Skeletal muscle tissue (tissue), 4 donors: ENCODE results near the gene ARHGAP20. TPM values are rescaled to one million over a fixed set of nuclear protein-coding genes. Genes with fewer than 3 reads are reported as not detected.

Source experiments
- H3K27ac ChIP-seq: one replicate; pipeline ENCODE4 v1.7.0; 2013; ENCODE audit warnings: mild to moderate bottlenecking, low read depth, low read length, inconsistent platforms
- H3K27me3 ChIP-seq, 3 donors: one replicate each; pipeline ENCODE4 v1.7.0; 2013; ENCODE audit warnings: low read length in 3 of 3; ENCODE audit not compliant: control insufficient read depth in 3 of 3, insufficient read depth in 3 of 3
- H3K36me3 ChIP-seq, 3 donors: one replicate each; pipeline ENCODE4 v1.7.0; 2013; ENCODE audit warnings: low read length in 3 of 3; ENCODE audit not compliant: control insufficient read depth in 3 of 3, insufficient read depth in 3 of 3
- H3K4me1 ChIP-seq, 3 donors: one replicate each; pipeline ENCODE4 v1.7.0; 2013; ENCODE audit warnings: low read length in 3 of 3, mild to moderate bottlenecking in 3 of 3; ENCODE audit not compliant: control insufficient read depth in 3 of 3, insufficient read depth in 3 of 3
- H3K4me3 ChIP-seq, 3 donors: one replicate each; pipeline ENCODE4 v1.7.0; 2013; ENCODE audit warnings: low read length in 3 of 3
- H3K9ac ChIP-seq, 3 donors: one replicate each; pipeline ENCODE4 v1.7.0; 2013; ENCODE audit warnings: low read length in 3 of 3, mild to moderate bottlenecking in 3 of 3, moderate library complexity in 2 of 3, low read depth in 1 of 3
- H3K9me3 ChIP-seq, 3 donors: one replicate each; pipeline ENCODE4 v1.7.0; 2013; ENCODE audit warnings: low read length in 3 of 3; ENCODE audit not compliant: control insufficient read depth in 3 of 3
- total RNA-seq: library from RNA; depleted of rRNA; stranded (reverse); fragments of >200 nt; gene quantifications from one replicate; pipeline ENCODE4 v1.2.3, GENCODE V29; 2014
- donor health status: Osteomylitis.

Gene ARHGAP20
- total RNA-seq, 1 donor from 2014 or later: 8.9 TPM

DNA sequence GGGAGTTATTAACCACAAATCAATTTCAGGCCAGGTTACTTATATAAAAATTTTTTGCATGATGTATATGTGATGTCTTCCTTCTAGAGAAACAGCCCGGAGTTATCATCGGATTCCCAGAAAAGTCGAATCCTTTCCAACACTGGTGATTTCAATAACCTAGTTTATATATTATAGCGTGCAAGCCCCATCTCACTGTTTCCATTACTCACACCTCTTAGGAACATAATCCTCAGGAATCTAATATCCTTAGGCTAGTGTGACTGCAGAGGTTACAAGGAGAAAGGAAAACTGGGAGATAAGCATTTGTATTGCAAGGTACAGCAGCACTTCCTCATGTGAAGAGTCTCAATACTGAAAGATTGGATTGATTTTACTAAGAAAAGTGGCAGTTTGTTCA lies 20.3 kb downstream of the ARHGAP20 start:
- Histone ChIP-seq H3K4me1 (no peaks in the 10 kb centered on the region), H3K27ac (no peak overlapping the region), H3K27me3 (no peaks in the 10 kb centered on the region), H3K9ac (no peak overlapping the region), H3K36me3 (no peaks in the 10 kb centered on the region), H3K9me3 (no peaks in the 10 kb centered on the region), H3K4me3 (no peak overlapping the region)

DNA sequence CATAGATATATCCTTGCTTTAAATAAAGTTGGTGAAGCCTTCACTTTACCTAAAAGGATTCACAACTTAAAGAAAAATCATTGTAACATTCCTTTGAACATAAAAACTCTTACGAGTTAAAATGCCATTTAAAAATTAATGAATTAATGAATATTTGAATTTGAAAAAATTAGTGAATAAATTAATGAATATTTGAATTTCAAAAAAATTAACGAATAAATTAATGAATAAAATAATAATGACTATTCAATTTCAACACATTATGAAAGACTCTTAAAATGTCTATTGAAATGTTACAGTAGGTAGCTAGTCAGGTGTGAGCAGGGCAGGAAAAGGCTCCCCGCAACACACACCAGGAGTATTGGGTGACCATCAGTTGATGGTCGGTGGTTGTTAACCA lies 22.9 kb downstream of the ARHGAP20 start:
- H3K27me3 ChIP-seq: no peaks in the 10 kb centered on the region
- no peaks in the 10 kb centered on the region for H3K9me3 ChIP-seq
- no peak overlapping the region for H3K27ac ChIP-seq
- H3K4me3 ChIP-seq: no peak overlapping the region
- no peak overlapping the region for H3K9ac ChIP-seq
- no peaks in the 10 kb centered on the region for H3K36me3 ChIP-seq
- H3K4me1 ChIP-seq: no peaks in the 10 kb centered on the region

DNA sequence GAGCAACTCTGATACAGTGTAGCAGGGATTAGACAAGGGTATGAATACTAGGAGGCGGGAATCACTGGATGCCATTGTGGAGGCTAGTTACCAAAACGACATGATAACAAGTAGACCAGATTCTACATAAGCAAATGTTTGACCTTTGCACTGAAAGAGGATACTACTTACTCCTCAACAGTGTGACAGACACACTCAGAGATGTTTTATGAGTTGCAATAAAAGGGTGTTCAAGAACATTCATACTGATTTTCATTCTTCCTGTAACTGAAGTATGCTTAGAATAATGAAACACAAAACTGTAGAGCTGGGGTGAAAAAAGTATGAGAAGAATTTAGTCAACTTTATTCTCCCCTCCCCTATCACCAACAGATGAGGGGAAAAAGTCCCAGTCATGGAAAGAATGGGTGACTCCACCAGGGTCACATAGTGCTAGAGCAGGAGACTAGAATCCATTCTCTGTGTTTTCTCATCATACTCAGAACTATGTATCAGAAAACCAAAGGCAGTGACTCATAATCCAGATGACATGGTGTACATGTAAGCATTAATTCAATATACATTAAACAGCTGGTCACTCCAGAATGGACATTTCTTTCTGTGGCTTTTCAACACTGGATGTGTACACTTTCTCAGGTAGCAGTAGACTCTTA lies 32.8 kb downstream of the ARHGAP20 start:
- Histone ChIP-seq H3K36me3 (no peaks in the 10 kb centered on the region), H3K9ac (no peak overlapping the region), H3K4me1 (no peaks in the 10 kb centered on the region), H3K4me3 (no peak overlapping the region), H3K27ac (no peak overlapping the region), H3K27me3 (no peaks in the 10 kb centered on the region), H3K9me3 (no peaks in the 10 kb centered on the region)

DNA sequence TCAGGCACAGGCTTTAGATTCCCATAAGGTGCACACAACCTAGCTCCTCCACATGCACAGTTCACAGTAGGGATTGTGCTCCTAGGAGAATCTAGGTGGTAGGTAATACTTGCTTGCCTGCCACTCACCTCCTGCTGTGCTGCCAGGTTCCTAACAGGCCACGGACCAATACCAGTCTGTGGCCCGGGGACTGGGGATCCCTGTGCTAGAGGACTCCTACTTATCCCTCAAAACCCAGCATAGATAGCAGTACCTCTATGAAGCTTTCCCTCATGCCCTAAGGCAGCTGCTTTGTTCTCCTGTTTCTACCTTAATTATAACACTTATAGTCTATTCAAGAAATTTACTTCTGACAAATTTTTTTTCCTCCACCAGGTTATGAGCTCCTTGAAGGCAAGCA lies 36.7 kb downstream of the ARHGAP20 start:
- Histone ChIP-seq H3K9ac (no peak overlapping the region), H3K9me3 (no peaks in the 10 kb centered on the region), H3K27ac (no peak overlapping the region), H3K4me3 (no peak overlapping the region), H3K4me1 (no peaks in the 10 kb centered on the region), H3K36me3 (no peaks in the 10 kb centered on the region), H3K27me3 (no peaks in the 10 kb centered on the region)

DNA sequence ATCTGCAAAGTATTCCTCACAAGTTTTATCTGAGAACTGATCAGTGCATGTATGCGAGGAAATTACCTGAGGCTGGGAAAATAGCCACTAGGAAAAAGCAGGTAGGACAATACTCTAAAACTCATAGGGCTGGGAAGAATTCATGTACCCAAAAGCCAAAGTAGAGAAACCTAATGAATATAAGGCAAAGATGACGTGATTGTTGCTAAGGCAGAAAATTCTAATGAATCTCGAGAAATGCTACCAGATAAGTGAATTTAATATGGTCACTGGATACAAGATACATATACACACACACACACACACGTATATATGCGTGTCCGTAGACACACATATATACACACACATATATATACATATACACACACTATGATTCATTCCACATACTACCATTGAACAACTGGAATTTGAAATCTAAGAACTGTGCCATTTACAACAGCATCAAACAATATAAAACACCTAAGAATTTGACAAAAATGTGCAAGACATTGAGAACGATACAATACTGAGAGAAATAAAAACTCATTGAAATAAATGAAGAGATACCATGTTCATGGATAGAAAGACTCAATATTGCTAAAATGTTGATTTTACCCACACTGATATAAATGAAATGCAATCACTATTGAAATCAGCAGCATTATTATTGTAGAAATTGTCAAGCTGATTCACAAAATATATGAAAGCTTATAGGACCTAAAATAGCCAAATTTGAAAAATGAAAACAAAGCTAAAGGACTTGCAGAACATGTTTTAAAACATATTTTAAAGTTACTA lies 46.4 kb downstream of the ARHGAP20 start:
- Histone ChIP-seq H3K27ac (no peak overlapping the region), H3K27me3 (no peaks in the 10 kb centered on the region), H3K4me3 (no peak overlapping the region), H3K36me3 (no peaks in the 10 kb centered on the region), H3K9me3 (peaks cover 0 to 5% (median 0%) of the 10 kb centered on the region in 3 donors), H3K4me1 (no peaks in the 10 kb centered on the region), H3K9ac (no peak overlapping the region)

DNA sequence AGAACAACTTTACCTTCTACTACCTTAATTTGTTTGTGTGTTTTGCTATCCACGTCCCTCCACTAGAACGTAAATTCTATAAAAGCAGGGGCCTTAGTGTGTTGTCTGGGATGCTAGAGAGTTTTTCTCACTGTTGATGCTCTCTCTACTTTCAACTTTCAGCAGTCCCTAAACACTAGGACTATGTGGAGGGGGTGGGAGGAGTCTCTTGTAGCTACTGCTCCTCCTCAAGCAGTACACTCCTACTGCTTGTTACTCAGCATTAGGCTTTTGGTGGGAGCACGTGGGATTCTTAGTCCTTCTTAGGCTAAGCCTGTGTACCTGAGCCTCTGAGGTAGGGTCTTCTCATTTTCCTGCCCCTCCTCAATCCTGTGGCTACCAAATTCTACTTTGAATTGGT lies 56.3 kb downstream of the ARHGAP20 start:
- H3K36me3 ChIP-seq: no peaks in the 10 kb centered on the region
- no peaks in the 10 kb centered on the region for H3K4me1 ChIP-seq
- H3K27me3 ChIP-seq: no peaks in the 10 kb centered on the region
- peaks cover 0 to 3% (median 0%) of the 10 kb centered on the region in 3 donors for H3K9me3 ChIP-seq
- no peak overlapping the region for H3K9ac ChIP-seq
- no peak overlapping the region for H3K27ac ChIP-seq
- H3K4me3 ChIP-seq: no peak overlapping the region

DNA sequence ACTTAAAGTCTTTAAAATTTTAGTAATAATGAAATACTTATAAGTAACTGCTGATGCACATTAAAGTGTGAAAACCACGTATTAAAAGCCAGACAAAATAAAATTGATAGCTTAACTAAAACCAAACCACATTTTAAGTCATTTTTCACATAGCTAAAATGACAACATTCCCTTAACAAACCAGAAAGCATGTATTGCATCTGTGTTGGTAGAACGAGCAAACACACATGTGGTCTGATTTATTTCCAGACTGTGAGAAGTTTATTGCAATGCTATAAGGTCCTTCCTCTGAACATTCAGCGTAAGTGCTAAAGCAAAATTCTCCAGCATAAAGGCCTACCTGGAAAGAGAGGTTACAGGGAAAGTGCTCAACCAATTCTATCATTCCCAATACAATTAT lies 57.8 kb downstream of the ARHGAP20 start:
- no peaks in the 10 kb centered on the region for H3K27me3 ChIP-seq
- H3K9me3 ChIP-seq: peaks cover 0 to 3% (median 0%) of the 10 kb centered on the region in 3 donors
- H3K4me3 ChIP-seq: no peak overlapping the region

DNA sequence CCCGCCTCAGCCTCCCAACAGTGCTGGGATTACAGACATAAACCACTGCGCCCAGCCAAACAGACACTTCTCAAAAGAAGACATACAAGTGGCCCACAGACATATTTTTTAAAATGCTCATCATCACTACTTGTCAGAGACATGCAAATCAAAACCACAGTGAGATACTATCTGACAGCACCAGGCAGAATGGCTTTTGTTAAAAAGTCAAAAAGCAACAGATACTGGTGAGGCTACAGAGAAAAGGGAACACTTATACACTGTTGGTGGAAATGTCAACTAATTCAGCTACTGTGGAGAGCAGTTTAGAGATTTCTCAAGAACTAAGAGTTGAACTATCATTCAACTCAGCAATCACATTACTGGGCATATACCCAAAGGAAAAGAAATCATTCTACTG lies 67.0 kb downstream of the ARHGAP20 start:
- Histone ChIP-seq H3K4me3 (no peak overlapping the region), H3K9ac (no peak overlapping the region), H3K4me1 (no peaks in the 10 kb centered on the region), H3K9me3 (no peaks in the 10 kb centered on the region), H3K27ac (no peak overlapping the region), H3K27me3 (no peaks in the 10 kb centered on the region), H3K36me3 (no peaks in the 10 kb centered on the region)

More for the DNA sequence above, 57.8 kb downstream of the ARHGAP20 start:
- no peaks in the 10 kb centered on the region for H3K4me1 ChIP-seq
- H3K27ac ChIP-seq: no peak overlapping the region
- no peaks in the 10 kb centered on the region for H3K36me3 ChIP-seq
- no peak overlapping the region for H3K9ac ChIP-seq

DNA sequence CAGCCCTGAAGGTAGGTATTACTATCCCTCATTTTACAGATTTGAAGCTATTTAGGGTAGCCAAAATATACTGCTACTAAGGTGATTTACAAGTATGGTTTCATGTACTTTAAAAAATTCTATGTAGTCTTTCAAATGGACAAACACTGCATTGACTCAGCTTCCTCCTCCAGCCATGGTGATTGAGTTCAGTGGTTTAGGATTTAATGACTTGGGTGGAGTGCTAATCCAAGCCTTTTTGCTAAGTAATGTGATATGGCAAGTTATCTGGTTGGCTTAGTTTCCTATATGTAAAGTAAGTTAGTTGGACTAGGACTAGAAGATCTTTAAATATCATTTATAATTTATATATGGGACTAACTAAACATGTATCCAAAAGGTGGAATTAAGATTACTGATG lies 77.9 kb downstream of the ARHGAP20 start:
- no peak overlapping the region for H3K27ac ChIP-seq
- no peak overlapping the region for H3K4me3 ChIP-seq
- no peaks in the 10 kb centered on the region for H3K27me3 ChIP-seq
- H3K4me1 ChIP-seq: no peaks in the 10 kb centered on the region
- H3K9ac ChIP-seq: no peak overlapping the region
- H3K36me3 ChIP-seq: no peaks in the 10 kb centered on the region
- H3K9me3 ChIP-seq: no peaks in the 10 kb centered on the region

DNA sequence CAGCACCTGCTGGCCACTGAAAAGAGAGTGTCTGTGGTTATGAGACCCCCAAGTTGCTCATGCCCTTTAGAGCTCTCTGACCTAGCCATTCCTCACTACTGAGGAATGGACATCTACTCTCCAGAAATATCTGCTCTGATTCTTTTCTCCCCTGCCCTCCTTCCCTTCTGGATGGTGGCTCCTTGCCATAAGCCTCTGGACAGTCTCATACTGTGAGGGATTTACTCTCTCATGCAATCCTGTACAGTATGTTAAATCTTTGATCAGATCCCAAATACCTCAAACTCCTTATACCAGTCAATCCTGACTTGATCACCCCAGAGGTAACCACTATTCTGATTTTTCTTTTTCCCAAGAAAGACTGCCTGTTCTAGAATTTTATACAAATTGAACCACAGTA lies 80.7 kb downstream of the ARHGAP20 start:
- Histone ChIP-seq H3K9me3 (no peaks in the 10 kb centered on the region), H3K27ac (no peak overlapping the region), H3K9ac (no peak overlapping the region), H3K4me3 (no peak overlapping the region), H3K4me1 (no peaks in the 10 kb centered on the region), H3K36me3 (no peaks in the 10 kb centered on the region), H3K27me3 (no peaks in the 10 kb centered on the region)
